Esophagus muscularis mucosa (tissue), 4 donors: ENCODE results near the gene DCPS. TPM values are rescaled to one million over a fixed set of nuclear protein-coding genes. Genes with fewer than 3 reads are reported as not detected.

ENCODE experiments used
- DNase-seq: peaks from one replicate; pipeline ENCODE4 v3.0.0-alpha.2; 2017; ENCODE audit errors: extremely low spot score
- H3K27ac ChIP-seq, 4 donors: fragments of 200-600 bp; sonication (generic); replicated peaks in 1 of 4; 1 replicate in 3 of 4; 2 replicates in 1 of 4; pipeline ENCODE4 v1.5.1; 2016 to 2019; ENCODE audit warnings: mild to moderate bottlenecking in 1 of 4
- H3K27me3 ChIP-seq, 4 donors: fragments of 200-600 bp; sonication (generic); one replicate each; pipeline versions ENCODE4 v1.5.1 to v1.6.0; 2016 to 2019
- H3K36me3 ChIP-seq, 4 donors: fragments of 200-600 bp; sonication (generic); one replicate each; pipeline ENCODE4 v1.5.1; 2016 to 2019
- H3K4me1 ChIP-seq, 4 donors: fragments of 200-600 bp; sonication (generic); one replicate each; pipeline ENCODE4 v1.5.1; 2016 to 2019
- H3K4me3 ChIP-seq, 4 donors: fragments of 200-600 bp; sonication (generic); 1 replicate in 2 of 4; 2 replicates in 2 of 4; pipeline ENCODE4 v1.5.1; 2016 to 2019; ENCODE audit warnings: mild to moderate bottlenecking in 4 of 4, moderate library complexity in 1 of 4
- H3K9me3 ChIP-seq, 4 donors: fragments of 200-600 bp; sonication (generic); 1 replicate in 3 of 4; 2 replicates in 1 of 4; pipeline ENCODE4 v1.5.1; 2016 to 2019
- EP300 ChIP-seq: sonication (generic); formaldehyde crosslinking; IDR thresholded peaks from one replicate; pipeline ENCODE4 v1.6.1; 2017; ENCODE audit warnings: antibody characterized with exemption
- POLR2A ChIP-seq: fragments of 450-650 bp; IDR thresholded peaks from one replicate; pipeline ENCODE4 v1.6.1; 2017; ENCODE audit warnings: antibody characterized with exemption, moderate library complexity, mild to moderate bottlenecking, low read depth
- POLR2AphosphoS5 ChIP-seq, 2 donors: sonication (generic); formaldehyde crosslinking; IDR thresholded peaks; one replicate each; pipeline ENCODE4 v1.6.1; 2017; ENCODE audit warnings: antibody characterized with exemption in 2 of 2
- WGBS: methylation state at CpG from one replicate; pipeline ENCODE4 v1.1.5; 2018; 5-methylcytosine and 5-hydroxymethylcytosine counted together
- intact Hi-C: fragments of 100-400 bp; cut with DNase I; formaldehyde crosslinking; loops from one replicate; pipeline ENCODE4 v1.15.1; 2023
- total RNA-seq, 4 donors: library from RNA; depleted of rRNA; stranded (reverse); fragments of >200 nt; gene quantifications; one replicate each; pipeline versions ENCODE4 v1.1.0 to v1.2.1, GENCODE V29; 2016
- TF ChIP-seq, protein P1 (sequence below), 3 experiments: fragments of 200-600 bp in 2 of 3; fragments of 450-650 bp in 1 of 3; sonication (generic) in 2 of 3; IDR thresholded peaks; one replicate each; pipeline ENCODE4 v1.5.1; 2017 to 2019; ENCODE audit warnings: antibody characterized with exemption in 3 of 3, mild to moderate bottlenecking in 2 of 3, moderate library complexity in 1 of 3

The DCPS gene
- total RNA-seq, 4 donors from 2014 or later = 8.0 to 18.4 (median 14.3) TPM

GRCh38 chr11:126317432-126317755, 13.5 kb downstream of the DCPS start:
- Histone ChIP-seq H3K4me1 (peaks cover 25 to 28% (median 27%) of the 10 kb centered on the region in 4 donors), H3K27me3 (no peaks in the 10 kb centered on the region), H3K27ac (peak overlapping the region; percentile 82 to 85 (median 84)), H3K36me3 (peaks cover 0 to 12% (median 3%) of the 10 kb centered on the region in 4 donors), H3K4me3 (peak overlapping the region in 3 of 4 donors; percentile 27 to 38 (median 37)), H3K9me3 (no peaks in the 10 kb centered on the region)
- TF ChIP-seq POLR2AphosphoS5 (IDR thresholded peaks at IDR 0.05) (no peak), POLR2A (no peak), EP300 (no peak)
- TF ChIP-seq, protein P1, sequence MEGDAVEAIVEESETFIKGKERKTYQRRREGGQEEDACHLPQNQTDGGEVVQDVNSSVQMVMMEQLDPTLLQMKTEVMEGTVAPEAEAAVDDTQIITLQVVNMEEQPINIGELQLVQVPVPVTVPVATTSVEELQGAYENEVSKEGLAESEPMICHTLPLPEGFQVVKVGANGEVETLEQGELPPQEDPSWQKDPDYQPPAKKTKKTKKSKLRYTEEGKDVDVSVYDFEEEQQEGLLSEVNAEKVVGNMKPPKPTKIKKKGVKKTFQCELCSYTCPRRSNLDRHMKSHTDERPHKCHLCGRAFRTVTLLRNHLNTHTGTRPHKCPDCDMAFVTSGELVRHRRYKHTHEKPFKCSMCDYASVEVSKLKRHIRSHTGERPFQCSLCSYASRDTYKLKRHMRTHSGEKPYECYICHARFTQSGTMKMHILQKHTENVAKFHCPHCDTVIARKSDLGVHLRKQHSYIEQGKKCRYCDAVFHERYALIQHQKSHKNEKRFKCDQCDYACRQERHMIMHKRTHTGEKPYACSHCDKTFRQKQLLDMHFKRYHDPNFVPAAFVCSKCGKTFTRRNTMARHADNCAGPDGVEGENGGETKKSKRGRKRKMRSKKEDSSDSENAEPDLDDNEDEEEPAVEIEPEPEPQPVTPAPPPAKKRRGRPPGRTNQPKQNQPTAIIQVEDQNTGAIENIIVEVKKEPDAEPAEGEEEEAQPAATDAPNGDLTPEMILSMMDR (IDR thresholded peaks at IDR 0.05) = no peak
- no peak for DNase-seq
- WGBS = 55% methylated on average over 1 of the region's 1 CpG
- intact Hi-C loops = loop anchor here (1.0 to 10.0 kb wide), 2 partner anchors 14 to 677 kb away; no protein-coding TSS in a partner anchor

- TF ChIP-seq POLR2AphosphoS5 (IDR thresholded peaks at IDR 0.05) = peak; percentile 12 to 57
- TF ChIP-seq, protein P1 (IDR thresholded peaks at IDR 0.05) = no peak
- peaks cover 25 to 28% (median 27%) of the 10 kb centered on the region in 4 donors for H3K4me1 ChIP-seq
- WGBS = 38% methylated on average over 13 of the region's 14 CpGs
- intact Hi-C loops = loop anchor here (1.0 to 10.0 kb wide), 2 partner anchors 15 to 677 kb away; no protein-coding TSS in a partner anchor
- peak; percentile 96 for DNase-seq
- H3K4me3 ChIP-seq = peak overlapping the region; percentile 27 to 44 (median 38)
- no peaks in the 10 kb centered on the region for H3K27me3 ChIP-seq
- peaks cover 0 to 9% (median under 1%) of the 10 kb centered on the region in 4 donors for H3K36me3 ChIP-seq
- no peaks in the 10 kb centered on the region for H3K9me3 ChIP-seq
- H3K27ac ChIP-seq = peak overlapping the region; percentile 82 to 85 (median 84)
These were observed 14.1 kb downstream of the DCPS start for GRCh38 chr11:126317756-126318573.

DNA sequence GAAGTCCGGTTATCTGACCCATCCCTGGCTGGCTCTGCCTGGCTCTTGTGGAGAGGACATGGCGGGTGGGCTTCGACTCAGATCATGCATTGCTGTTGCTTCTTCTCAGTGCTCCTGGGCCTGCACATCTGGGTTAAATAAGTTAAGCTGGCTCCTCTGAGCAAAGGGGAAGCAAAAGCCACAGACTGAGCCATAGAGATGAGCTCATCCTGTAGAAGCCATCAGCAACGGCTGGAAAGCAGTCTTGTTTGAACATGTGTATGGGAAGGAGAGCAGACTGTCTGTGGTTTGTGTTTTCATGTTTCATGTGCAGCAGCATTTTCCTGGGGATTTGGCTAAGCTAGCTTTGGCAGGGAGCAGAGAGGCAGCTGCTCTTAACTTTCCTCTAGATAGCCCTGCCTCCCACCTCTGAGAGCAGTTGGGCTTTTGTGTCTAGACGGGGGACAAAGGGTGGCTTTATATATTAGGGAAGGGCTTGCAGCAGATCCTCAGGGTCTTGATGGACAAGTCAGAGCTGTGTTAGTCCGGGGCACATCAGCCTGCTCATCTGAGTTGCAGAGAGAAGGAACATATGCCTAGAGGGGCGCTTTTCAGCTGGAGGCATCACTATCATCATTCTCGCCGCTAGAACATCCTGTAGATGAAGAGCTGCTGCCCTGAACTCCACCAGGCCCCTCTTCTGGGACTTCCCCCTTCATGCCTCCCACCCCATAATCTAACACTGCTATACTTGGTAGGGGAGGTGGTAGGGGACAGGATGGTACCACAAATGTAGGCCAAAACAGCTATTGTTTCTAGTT, 14.9 kb downstream of the DCPS start:
- DNase-seq = no peak
- Histone ChIP-seq H3K4me3 (peak overlapping the region; percentile 27 to 44 (median 38)), H3K4me1 (peaks cover 25 to 28% (median 27%) of the 10 kb centered on the region in 4 donors)

GRCh38 chr11:126319374-126319740, 15.5 kb downstream of the DCPS start:
- no peaks in the 10 kb centered on the region for H3K9me3 ChIP-seq
- peak overlapping the region; percentile 82 to 85 (median 84) for H3K27ac ChIP-seq
- no peaks in the 10 kb centered on the region for H3K36me3 ChIP-seq
- intact Hi-C loops = loop anchor here (10.0 kb wide), 1 partner anchor 675 kb away; no protein-coding TSS in a partner anchor
- TF ChIP-seq, protein P1 (IDR thresholded peaks at IDR 0.05) = no peak
- no peak for TF ChIP-seq POLR2AphosphoS5 (IDR thresholded peaks at IDR 0.05)
- no peak for TF ChIP-seq POLR2A
- TF ChIP-seq EP300 = no peak
- no peak overlapping the region for H3K4me3 ChIP-seq
- no peak for DNase-seq
- H3K27me3 ChIP-seq = no peaks in the 10 kb centered on the region
- peaks cover 25 to 28% (median 27%) of the 10 kb centered on the region in 4 donors for H3K4me1 ChIP-seq
- 79% methylated on average over 2 of the region's 5 CpGs for WGBS

More for the DNA sequence above, 14.9 kb downstream of the DCPS start:
- Histone ChIP-seq H3K36me3 (peaks cover 0 to 6% (median 0%) of the 10 kb centered on the region in 4 donors), H3K27me3 (no peaks in the 10 kb centered on the region), H3K9me3 (no peaks in the 10 kb centered on the region), H3K27ac (peak overlapping the region; percentile 82 to 85 (median 84))
- intact Hi-C loops = loop anchor here (10.0 kb wide), 1 partner anchor 676 kb away; no protein-coding TSS in a partner anchor
- WGBS = 41% methylated on average over 7 of the region's 9 CpGs
- peak in 1 of 2 donors; percentile 18 for TF ChIP-seq POLR2AphosphoS5 (IDR thresholded peaks at IDR 0.05)
- no peak for TF ChIP-seq POLR2A

GRCh38 chr11:126322996-126323395, 19.1 kb downstream of the DCPS start:
- no peak for DNase-seq

More at GRCh38 chr11:126322996-126323395, 19.1 kb downstream of the DCPS start:
- no peaks in the 10 kb centered on the region for H3K9me3 ChIP-seq
- 96% methylated on average over 3 of the region's 3 CpGs for WGBS
- no peak overlapping the region for H3K27ac ChIP-seq
- no peak overlapping the region for H3K4me3 ChIP-seq
- H3K4me1 ChIP-seq = peaks cover 16 to 18% (median 17%) of the 10 kb centered on the region in 4 donors
- H3K27me3 ChIP-seq = no peaks in the 10 kb centered on the region
- TF ChIP-seq POLR2AphosphoS5 (IDR thresholded peaks at IDR 0.05) (no peak), EP300 (no peak), POLR2A (no peak)
- TF ChIP-seq, protein P1 (IDR thresholded peaks at IDR 0.05) = no peak
- intact Hi-C loops = no loop called here
- H3K36me3 ChIP-seq = no peaks in the 10 kb centered on the region
